Adrenal gland (tissue), 12 donors: ENCODE data around the gene SNURF. TPM values are rescaled to one million over a fixed set of nuclear protein-coding genes. Genes with fewer than 3 reads are reported as not detected.
"Not testable (repeated sequence)": the region's sequence is repeated elsewhere in the genome, so short reads cannot be mapped to it uniquely, and the experiment has no call there.

Source experiments
- DNase-seq, 7 donors: peaks; one replicate each; pipeline ENCODE4 v3.0.0-alpha.2; 2019 to 2020
- H3K27ac ChIP-seq, 5 donors: fragments of 200-600 bp; sonication (generic) in 4 of 5; 1 replicate in 3 of 5; 2 replicates in 2 of 5; pipeline versions ENCODE4 v1.5.1 to v1.8.0; 2016 to 2020; ENCODE audit warnings: mild to moderate bottlenecking in 1 of 5
- H3K27me3 ChIP-seq: fragments of 200-600 bp; 2 replicates; pipeline ENCODE4 v1.8.0; 2021
- H3K36me3 ChIP-seq, 2 donors: fragments of 200-600 bp; replicated peaks in 1 of 2; 1 replicate in 1 of 2; 2 replicates in 1 of 2; pipeline versions ENCODE4 v1.5.1 to v1.8.0; 2018 to 2022
- H3K4me1 ChIP-seq, 2 donors: fragments of 200-600 bp; replicated peaks in 1 of 2; 1 replicate in 1 of 2; 2 replicates in 1 of 2; pipeline versions ENCODE4 v1.5.1 to v1.8.0; 2018 to 2021
- H3K4me3 ChIP-seq, 4 donors: fragments of 200-600 bp; sonication (generic) in 3 of 4; one replicate each; pipeline ENCODE4 v1.5.1; 2016 to 2018
- H3K9me3 ChIP-seq, 3 donors: fragments of 200-600 bp; sonication (generic) in 1 of 3; replicated peaks in 1 of 3; 1 replicate in 2 of 3; 2 replicates in 1 of 3; pipeline versions ENCODE4 v1.5.1 to v1.8.0; 2016 to 2021
- POLR2A ChIP-seq, 2 donors: fragments of 450-650 bp; IDR thresholded peaks; one replicate each; pipeline ENCODE4 v1.6.1; 2017; ENCODE audit warnings: antibody characterized with exemption in 2 of 2, mild to moderate bottlenecking in 2 of 2, moderate library complexity in 1 of 2
- WGBS, 4 donors: extraction: QIAGEN DNeasy Blood & Tissue Kit in 2 of 4; methylation state at CpG; one replicate each; pipeline versions ENCODE4 v1.1.5 to v1.1.7; 2013 to 2017; 5-methylcytosine and 5-hydroxymethylcytosine counted together
- intact Hi-C, 2 donors: fragments of 100-400 bp; cut with DNase I; formaldehyde crosslinking; loops; one replicate each; pipeline versions ENCODE4 v1.14.1 to v1.15.0; 2022 to 2023
- polyA plus RNA-seq, 3 donors: library from polyadenylated mRNA; stranded (reverse); fragments of 200-250 nt in 2 of 3; fragments of 350-450 nt in 1 of 3; fragmentation: Illumina TruSeq in 1 of 3; extraction: RNeasy Lipid Tissue Mini Kit (QIAGEN cat#74804) in 1 of 3; gene quantifications; one replicate each; pipeline ENCODE4 v1.2.3, GENCODE V29; 2013 to 2014
- total RNA-seq, 9 donors: library from RNA; depleted of rRNA in 4 of 9; stranded (reverse); fragments of >200 nt in 4 of 9; fragments of 120-200 nt in 1 of 9; fragmentation: NEBNext Ultra II Directional in 1 of 9; extraction: Animal tissue kit (Norgen Biotek cat#: 25700) in 1 of 9; gene quantifications; one replicate each; pipeline versions ENCODE4 v1.1.0 to v1.2.4, GENCODE V29; 2013 to 2023
- TF ChIP-seq, protein P1 (sequence below), 6 experiments: fragments of 450-650 bp in 4 of 6; fragments of 200-600 bp in 2 of 6; sonication (generic) in 1 of 6; IDR thresholded peaks; 1 replicate in 5 of 6; 2 replicates in 1 of 6; pipeline versions ENCODE4 v1.5.1 to v1.8.0; 2016 to 2021; ENCODE audit warnings: antibody characterized with exemption in 6 of 6, mild to moderate bottlenecking in 2 of 6, moderate library complexity in 1 of 6
- donor health status: healthy with polysubstance abuse.
- donor health status: Bipolar disorder and iron deficiency.
- donor health status: DM: yes; HTN: yes; CAD: no.
- donor health status: DM: no; HTN: no; CAD: no.
- donor health status: DM: no; HTN: no; CAD: no.
- donor health status: DM: yes; HTN: yes; CAD: no.

Gene SNURF
- total and polyA plus RNA-seq, 12 donors: 0.66 to 52.9 (median 15.6) TPM

- no peaks in the 10 kb centered on the region for H3K36me3 ChIP-seq
- WGBS, 4 donors: 86 to 91% (median 89%) methylated on average over 7 of the region's 7 CpGs
- H3K27ac ChIP-seq: no peak overlapping the region
- no peaks in the 10 kb centered on the region for H3K9me3 ChIP-seq
- no peaks in the 10 kb centered on the region for H3K4me1 ChIP-seq
- TF ChIP-seq, protein P1, sequence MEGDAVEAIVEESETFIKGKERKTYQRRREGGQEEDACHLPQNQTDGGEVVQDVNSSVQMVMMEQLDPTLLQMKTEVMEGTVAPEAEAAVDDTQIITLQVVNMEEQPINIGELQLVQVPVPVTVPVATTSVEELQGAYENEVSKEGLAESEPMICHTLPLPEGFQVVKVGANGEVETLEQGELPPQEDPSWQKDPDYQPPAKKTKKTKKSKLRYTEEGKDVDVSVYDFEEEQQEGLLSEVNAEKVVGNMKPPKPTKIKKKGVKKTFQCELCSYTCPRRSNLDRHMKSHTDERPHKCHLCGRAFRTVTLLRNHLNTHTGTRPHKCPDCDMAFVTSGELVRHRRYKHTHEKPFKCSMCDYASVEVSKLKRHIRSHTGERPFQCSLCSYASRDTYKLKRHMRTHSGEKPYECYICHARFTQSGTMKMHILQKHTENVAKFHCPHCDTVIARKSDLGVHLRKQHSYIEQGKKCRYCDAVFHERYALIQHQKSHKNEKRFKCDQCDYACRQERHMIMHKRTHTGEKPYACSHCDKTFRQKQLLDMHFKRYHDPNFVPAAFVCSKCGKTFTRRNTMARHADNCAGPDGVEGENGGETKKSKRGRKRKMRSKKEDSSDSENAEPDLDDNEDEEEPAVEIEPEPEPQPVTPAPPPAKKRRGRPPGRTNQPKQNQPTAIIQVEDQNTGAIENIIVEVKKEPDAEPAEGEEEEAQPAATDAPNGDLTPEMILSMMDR (IDR thresholded peaks at IDR 0.05): no peak
- no peak for TF ChIP-seq POLR2A (IDR thresholded peaks at IDR 0.05)
- DNase-seq: no peak
- H3K4me3 ChIP-seq: no peak overlapping the region
- no peaks in the 10 kb centered on the region for H3K27me3 ChIP-seq
- intact Hi-C loops: no loop called here
These were observed 21.1 kb upstream of the SNURF start for GRCh38 chr15:24933716-24934115.

GRCh38 chr15:24938224-24938623 lies 16.6 kb upstream of the SNURF start:
- 60 to 81% (median 68%) methylated on average over 3 of the region's 3 CpGs for WGBS, 4 donors
- not testable (repeated sequence) for DNase-seq, H3K36me3 ChIP-seq

DNA sequence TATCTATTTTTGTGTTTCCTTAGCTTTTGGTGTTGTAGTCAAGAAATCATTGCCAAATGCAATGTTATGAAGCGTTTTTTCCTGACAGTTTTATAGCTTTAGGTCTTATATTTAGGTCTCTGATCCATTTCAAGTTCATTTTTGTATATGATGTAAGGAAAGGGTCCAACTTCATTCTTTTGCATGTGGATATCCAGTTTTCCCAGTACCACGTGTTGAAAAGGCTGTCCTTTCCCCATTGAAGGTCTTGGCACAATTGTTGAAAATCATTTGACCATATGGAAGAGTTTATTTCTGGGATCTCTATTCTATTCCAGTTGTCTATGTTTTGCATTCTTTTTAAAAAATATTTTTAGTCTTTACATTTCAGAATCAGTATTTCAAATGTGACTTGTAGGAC lies 14.6 kb upstream of the SNURF start:
- H3K4me3 ChIP-seq: no peak overlapping the region
- H3K36me3 ChIP-seq: no peaks in the 10 kb centered on the region
- no peak for DNase-seq
- no peak for TF ChIP-seq POLR2A (IDR thresholded peaks at IDR 0.05)
- TF ChIP-seq, protein P1 (IDR thresholded peaks at IDR 0.05): no peak
- H3K9me3 ChIP-seq: no peaks in the 10 kb centered on the region
- intact Hi-C loops: no loop called here
- 32 to 49% (median 43%) methylated on average over 2 of the region's 2 CpGs for WGBS, 4 donors
- H3K4me1 ChIP-seq: no peaks in the 10 kb centered on the region
- no peak overlapping the region for H3K27ac ChIP-seq
- no peaks in the 10 kb centered on the region for H3K27me3 ChIP-seq

More at GRCh38 chr15:24938224-24938623, 16.6 kb upstream of the SNURF start:
- intact Hi-C loops, H3K27ac ChIP-seq, H3K9me3 ChIP-seq, H3K4me3 ChIP-seq, H3K27me3 ChIP-seq, H3K4me1 ChIP-seq: not testable (repeated sequence)

- Histone ChIP-seq H3K4me3 (no peak overlapping the region), H3K9me3 (no peaks in the 10 kb centered on the region), H3K27me3 (no peaks in the 10 kb centered on the region), H3K4me1 (no peaks in the 10 kb centered on the region), H3K36me3 (no peaks in the 10 kb centered on the region), H3K27ac (no peak overlapping the region)
- 64 to 70% (median 66%) methylated on average over 1 of the region's 1 CpG for WGBS, 4 donors
- DNase-seq: no peak
- intact Hi-C loops: no loop called here
- TF ChIP-seq, protein P1 (IDR thresholded peaks at IDR 0.05): no peak
- no peak for TF ChIP-seq POLR2A (IDR thresholded peaks at IDR 0.05)
These were observed 11.4 kb upstream of the SNURF start for GRCh38 chr15:24943361-24943760.

DNA sequence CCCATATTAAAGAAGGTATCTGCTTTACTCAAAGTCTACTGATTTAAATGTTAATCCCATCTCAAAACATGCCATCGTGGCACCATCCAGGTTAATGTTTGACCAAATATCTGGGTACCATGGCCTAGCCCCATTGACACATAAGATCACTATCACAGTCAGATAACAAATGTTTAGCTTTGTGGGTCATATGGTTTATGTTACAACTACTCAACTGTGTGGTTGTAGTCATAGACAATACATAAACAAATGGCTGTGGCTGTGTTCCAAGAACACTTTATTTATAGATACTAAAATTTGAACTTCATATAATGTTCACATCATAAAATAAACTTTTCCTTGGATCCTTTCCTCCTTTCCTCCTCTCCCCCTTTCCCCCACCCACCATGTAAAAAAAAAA lies 9.8 kb upstream of the SNURF start:
- H3K4me1 ChIP-seq: no peaks in the 10 kb centered on the region
- H3K4me3 ChIP-seq: no peak overlapping the region
- intact Hi-C loops: no loop called here
- no peak for DNase-seq
- no peak overlapping the region for H3K27ac ChIP-seq
- no peak for TF ChIP-seq POLR2A (IDR thresholded peaks at IDR 0.05)
- TF ChIP-seq, protein P1 (IDR thresholded peaks at IDR 0.05): no peak
- H3K9me3 ChIP-seq: no peaks in the 10 kb centered on the region
- 54 to 57% (median 55%) methylated on average over 1 of the region's 1 CpG for WGBS, 4 donors
- H3K36me3 ChIP-seq: no peaks in the 10 kb centered on the region
- H3K27me3 ChIP-seq: no peaks in the 10 kb centered on the region
